ENCODE measurements around the gene PUS3. TPM values are rescaled to one million over a fixed set of nuclear protein-coding genes. Genes with fewer than 3 reads are reported as not detected.

PUS3 gene
- total RNA-seq, 1 experiment from 2014 or later = 11.9 TPM

GRCh38 chr11:125890447-125891100 is 12.4 kb downstream of the PUS3 start:
- Histone ChIP-seq H3K4me3 (replicated peaks in 1 of 2; ENCODE audit: low read depth in 1 of 2, low read length in 2 of 2) (no peak overlapping the region), H3K9me2 (ENCODE audit: insufficient read depth) (no peaks in the 10 kb centered on the region), H4K20me1 (ENCODE audit: insufficient read depth) (peaks cover 2% of the 10 kb centered on the region; the same call in 1 of the 2 replicates), H2AFZ (ENCODE audit: low read depth, low read length, poor library complexity, severe bottlenecking) (no peak overlapping the region), H3K27ac (ENCODE audit: low read depth, low read length) (no peak overlapping the region), H3K36me3 (ENCODE audit: control insufficient read depth in 1 of 2, insufficient read depth in 2 of 2, low read length in 2 of 2) (peaks cover 23 to 35% of the 10 kb centered on the region in 2 experiments; a peak in 3 of 4 replicates), H3K9ac (ENCODE audit: low read length) (no peak overlapping the region), H3K79me2 (ENCODE audit: insufficient read depth, low read length) (peaks cover 77% of the 10 kb centered on the region), H3K27me3 (ENCODE audit: insufficient read depth, low read length) (no peaks in the 10 kb centered on the region), H3K9me3 (ENCODE audit: control insufficient read depth in 1 of 2, insufficient read depth in 1 of 2, low read depth in 1 of 2, low read length in 2 of 2) (no peaks in the 10 kb centered on the region), H3K4me2 (ENCODE audit: low read length) (no peak overlapping the region), H3K4me1 (ENCODE audit: control insufficient read depth in 1 of 2, insufficient read depth in 2 of 2, low read length in 2 of 2) (peaks cover 4 to 25% of the 10 kb centered on the region in 2 experiments; a peak in 3 of 4 replicates)
- no peak for TF ChIP-seq SIN3A (IDR thresholded peaks at IDR 0.05; ENCODE audit: low read depth)
- no peak for TF ChIP-seq RAD21 (IDR thresholded peaks at IDR 0.05; ENCODE audit: low read depth)
- TF ChIP-seq ELF1 (IDR thresholded peaks at IDR 0.05; ENCODE audit: borderline replicate concordance, low read depth) = no peak
- no peak for TF ChIP-seq EZH2phosphoT487 (IDR thresholded peaks at IDR 0.05; ENCODE audit: borderline replicate concordance)
- TF ChIP-seq, protein P1, sequence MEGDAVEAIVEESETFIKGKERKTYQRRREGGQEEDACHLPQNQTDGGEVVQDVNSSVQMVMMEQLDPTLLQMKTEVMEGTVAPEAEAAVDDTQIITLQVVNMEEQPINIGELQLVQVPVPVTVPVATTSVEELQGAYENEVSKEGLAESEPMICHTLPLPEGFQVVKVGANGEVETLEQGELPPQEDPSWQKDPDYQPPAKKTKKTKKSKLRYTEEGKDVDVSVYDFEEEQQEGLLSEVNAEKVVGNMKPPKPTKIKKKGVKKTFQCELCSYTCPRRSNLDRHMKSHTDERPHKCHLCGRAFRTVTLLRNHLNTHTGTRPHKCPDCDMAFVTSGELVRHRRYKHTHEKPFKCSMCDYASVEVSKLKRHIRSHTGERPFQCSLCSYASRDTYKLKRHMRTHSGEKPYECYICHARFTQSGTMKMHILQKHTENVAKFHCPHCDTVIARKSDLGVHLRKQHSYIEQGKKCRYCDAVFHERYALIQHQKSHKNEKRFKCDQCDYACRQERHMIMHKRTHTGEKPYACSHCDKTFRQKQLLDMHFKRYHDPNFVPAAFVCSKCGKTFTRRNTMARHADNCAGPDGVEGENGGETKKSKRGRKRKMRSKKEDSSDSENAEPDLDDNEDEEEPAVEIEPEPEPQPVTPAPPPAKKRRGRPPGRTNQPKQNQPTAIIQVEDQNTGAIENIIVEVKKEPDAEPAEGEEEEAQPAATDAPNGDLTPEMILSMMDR (IDR thresholded peaks at IDR 0.05 in 2 of 3, conservative IDR thresholded peaks at IDR 0.05 in 1 of 3; ENCODE audit: borderline replicate concordance in 1 of 3, insufficient read depth in 1 of 3, low read depth in 2 of 3, low read length in 2 of 3) = no peak
- no peak for TF ChIP-seq SRF (IDR thresholded peaks at IDR 0.05; ENCODE audit: low read depth)
- TF ChIP-seq POLR2AphosphoS5 (IDR thresholded peaks at IDR 0.05; ENCODE audit: low read depth, low read length) = no peak
- no peak for TF ChIP-seq SP1 (IDR thresholded peaks at IDR 0.05; ENCODE audit: low read depth)
- no peak for TF ChIP-seq CEBPB (IDR thresholded peaks at IDR 0.05; ENCODE audit: low read depth)
- intact Hi-C loops (cut with micrococcal nuclease) = no loop called here
- TSS peak; percentile 16 for BruUV-seq (replicated peaks)
- no peak for ATAC-seq
- ChIA-PET POLR2A (no interaction called here), CTCF (no interaction called here), RAD21 (ENCODE audit: low non-redundant PET in 1 of 2, low total read pairs in 2 of 2, uncharacterized antibody in 2 of 2, unreplicated experiment in 2 of 2) (no interaction called here)
- DNase-seq (ENCODE audit: low read depth, low spot score) = no peak

Data from HCT116 (cell line).